CD14-positive monocyte (primary cell): Measurements from ENCODE around the gene LTBP3. TPM values are rescaled to one million over a fixed set of nuclear protein-coding genes. Genes with fewer than 3 reads are reported as not detected.
A peak's percentile ranks its signal among the peaks of the same experiment; 100 is the strongest.
"Not testable (repeated sequence)": the region's sequence is repeated elsewhere in the genome, so short reads cannot be mapped to it uniquely, and the experiment has no call there.

ENCODE experiments used
- DNase-seq, 3 donors: peaks; one replicate each; pipeline ENCODE4 v3.0.0-alpha.2; 2011 to 2022
- H2AFZ ChIP-seq: 2 replicates; pipeline ENCODE4 v1.6.0; 2012; ENCODE audit warnings: mild to moderate bottlenecking, low read depth, low read length, inconsistent platforms; ENCODE audit not compliant: insufficient read depth, poor library complexity, severe bottlenecking
- H3K27ac ChIP-seq, 2 donors: 1 replicate in 1 of 2; 2 replicates in 1 of 2; pipeline ENCODE4 v1.5.1; 2012 to 2013; ENCODE audit warnings: low read length in 2 of 2, control low read depth in 1 of 2, inconsistent platforms in 1 of 2, low read depth in 1 of 2, mild to moderate bottlenecking in 1 of 2
- H3K27me3 ChIP-seq, 2 donors: one replicate each; pipeline versions ENCODE4 v1.6.0 to v1.6.1; 2011 to 2013; ENCODE audit warnings: low read length in 2 of 2; ENCODE audit not compliant: control insufficient read depth in 2 of 2, insufficient read depth in 2 of 2
- H3K36me3 ChIP-seq, 2 donors: replicated peaks in 1 of 2; 1 replicate in 1 of 2; 2 replicates in 1 of 2; pipeline versions ENCODE4 v1.5.1 to v1.6.1; 2012 to 2013; ENCODE audit warnings: low read length in 2 of 2, control low read depth in 1 of 2, inconsistent platforms in 1 of 2, mild to moderate bottlenecking in 1 of 2; ENCODE audit not compliant: insufficient read depth in 2 of 2, control insufficient read depth in 1 of 2
- H3K4me1 ChIP-seq, 2 donors: 1 replicate in 1 of 2; 2 replicates in 1 of 2; pipeline versions ENCODE4 v1.5.1 to v1.6.1; 2012 to 2013; ENCODE audit warnings: low read length in 2 of 2, control low read depth in 1 of 2, inconsistent platforms in 1 of 2, mild to moderate bottlenecking in 1 of 2, moderate library complexity in 1 of 2; ENCODE audit not compliant: insufficient read depth in 2 of 2, control insufficient read depth in 1 of 2
- H3K4me2 ChIP-seq: replicated peaks from 2 replicates; pipeline ENCODE3; 2012; ENCODE audit warnings: low read length, moderate library complexity, mild to moderate bottlenecking; ENCODE audit not compliant: poor library complexity, severe bottlenecking; ENCODE audit errors: extremely low read depth
- H3K4me3 ChIP-seq, 3 experiments: fragments of 200-600 bp in 1 of 3; sonication (generic) in 1 of 3; replicated peaks in 1 of 3; 1 replicate in 2 of 3; 2 replicates in 1 of 3; pipeline ENCODE4 v1.5.1; 2011 to 2013; ENCODE audit warnings: low read length in 3 of 3, mild to moderate bottlenecking in 3 of 3, control low read depth in 2 of 3, low read depth in 2 of 3, inconsistent platforms in 1 of 3, moderate library complexity in 1 of 3
- H3K79me2 ChIP-seq: 2 replicates; pipeline ENCODE4 v1.6.0; 2012; ENCODE audit warnings: mild to moderate bottlenecking, control low read depth, inconsistent platforms, low read length, moderate library complexity; ENCODE audit not compliant: insufficient read depth
- H3K9ac ChIP-seq: 2 replicates; pipeline ENCODE4 v1.6.0; 2017; ENCODE audit warnings: low read length, mild to moderate bottlenecking; ENCODE audit not compliant: insufficient read depth, poor library complexity, severe bottlenecking
- H3K9me3 ChIP-seq, 2 donors: replicated peaks in 1 of 2; 1 replicate in 1 of 2; 2 replicates in 1 of 2; pipeline versions ENCODE4 v1.5.1 to v1.6.1; 2012 to 2013; ENCODE audit warnings: low read length in 2 of 2, control low read depth in 1 of 2; ENCODE audit not compliant: control insufficient read depth in 1 of 2, insufficient read depth in 1 of 2
- H4K20me1 ChIP-seq: 2 replicates; pipeline ENCODE4 v1.6.0; 2012; ENCODE audit warnings: mild to moderate bottlenecking, low read length, control low read depth, moderate library complexity; ENCODE audit not compliant: insufficient read depth
- H3K27ac Mint-ChIP-seq, 7 donors: one replicate each; pipeline ENCODE4 v1.8.0; 2020; ENCODE audit warnings: mild to moderate bottlenecking in 7 of 7, mixed read lengths in 7 of 7, moderate library complexity in 6 of 7, inconsistent platforms in 2 of 7
- H3K27me3 Mint-ChIP-seq, 3 donors: one replicate each; pipeline ENCODE4 v1.8.0; 2021 to 2022; ENCODE audit warnings: low read depth in 3 of 3, mild to moderate bottlenecking in 3 of 3, mixed read lengths in 3 of 3, moderate library complexity in 3 of 3, inconsistent platforms in 1 of 3
- H3K36me3 Mint-ChIP-seq, 2 donors: one replicate each; pipeline ENCODE4 v1.8.0; 2020; ENCODE audit warnings: mixed read lengths in 2 of 2, inconsistent platforms in 1 of 2, mild to moderate bottlenecking in 1 of 2
- H3K4me1 Mint-ChIP-seq: one replicate; pipeline ENCODE4 v1.8.0; 2020; ENCODE audit warnings: mild to moderate bottlenecking, mixed read lengths
- H3K4me3 Mint-ChIP-seq, 2 donors: one replicate each; pipeline ENCODE4 v1.8.0; 2020; ENCODE audit warnings: mild to moderate bottlenecking in 2 of 2, mixed read lengths in 2 of 2, moderate library complexity in 1 of 2
- H3K9me3 Mint-ChIP-seq, 7 donors: one replicate each; pipeline ENCODE4 v1.8.0; 2020 to 2022; ENCODE audit warnings: mixed read lengths in 7 of 7, mild to moderate bottlenecking in 6 of 7, moderate library complexity in 6 of 7, inconsistent platforms in 2 of 7
- WGBS: methylation state at CpG from one replicate; pipeline ENCODE4 v1.1.5; 2013; ENCODE audit warnings: missing lambda C conversion rate; ENCODE audit not compliant: insufficient coverage; 5-methylcytosine and 5-hydroxymethylcytosine counted together
- intact Hi-C, 2 donors: fragments of 100-400 bp; cut with micrococcal nuclease; formaldehyde crosslinking; loops; one replicate each; pipeline versions ENCODE4 v1.15.0 to v1.15.1; 2023
- polyA plus RNA-seq, 3 donors: library from polyadenylated mRNA; depleted of rRNA in 1 of 3; unstranded in 2 of 3; stranded (reverse) in 1 of 3; fragments of 300-500 nt in 2 of 3; fragments of >200 nt in 1 of 3; fragmentation: Illumina TruSeq in 2 of 3; gene quantifications; 1 replicate in 2 of 3; 2 replicates in 1 of 3; pipeline ENCODE4 v1.2.3, GENCODE V29; 2012 to 2021
- TF ChIP-seq, protein P1 (sequence below): fragments of 200-600 bp; IDR thresholded peaks from one replicate; pipeline ENCODE4 v1.8.0; 2022; ENCODE audit warnings: antibody characterized with exemption, mild to moderate bottlenecking

LTBP3 gene
- polyA plus RNA-seq, 3 donors = 3.4 to 19.4 (median 4.6) TPM

DNA sequence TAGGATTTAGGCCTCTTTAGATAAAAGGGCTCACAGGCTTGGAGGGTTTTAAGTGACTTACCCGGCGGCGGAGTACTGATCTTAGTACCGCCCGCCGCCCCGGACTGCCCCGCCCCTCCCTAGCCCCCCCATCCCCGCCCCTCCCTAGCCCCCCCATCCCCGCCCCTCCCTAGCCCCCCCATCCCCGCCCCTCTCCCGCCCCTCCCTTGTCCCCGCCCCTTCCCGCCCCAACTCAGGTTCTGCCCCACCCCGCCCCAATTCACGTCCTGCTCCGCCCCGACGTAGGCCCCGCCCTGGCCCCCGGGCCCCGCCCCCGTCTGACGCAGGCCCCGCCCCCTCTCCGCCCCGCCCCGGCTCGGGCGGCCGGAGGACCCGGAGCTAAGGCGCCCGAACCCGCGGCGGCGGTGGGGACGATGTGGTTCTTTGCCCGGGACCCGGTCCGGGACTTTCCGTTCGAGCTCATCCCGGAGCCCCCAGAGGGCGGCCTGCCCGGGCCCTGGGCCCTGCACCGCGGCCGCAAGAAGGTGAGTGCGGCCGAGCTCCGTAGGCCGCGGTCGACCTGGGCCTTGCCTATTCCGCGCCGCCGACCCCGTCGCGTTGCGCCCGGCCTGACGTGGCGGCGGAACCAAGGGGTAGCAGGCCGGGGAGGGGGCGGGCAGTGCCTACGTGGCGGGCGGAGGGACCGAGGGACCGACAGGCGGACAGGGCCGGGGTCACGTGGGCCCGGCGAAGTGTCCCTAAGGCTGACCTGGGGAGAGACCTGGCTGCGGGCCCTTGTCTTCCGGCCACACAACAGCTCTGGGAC lies 33.2 kb downstream of the LTBP3 start, which contains the start of gene SCYL1:
Gene SCYL1, plus strand, starts transcription at position 343 of the 805 bp plus-strand sequence. Its CDS starts 71 bp downstream, at position 414.
- TF ChIP-seq, protein P1, sequence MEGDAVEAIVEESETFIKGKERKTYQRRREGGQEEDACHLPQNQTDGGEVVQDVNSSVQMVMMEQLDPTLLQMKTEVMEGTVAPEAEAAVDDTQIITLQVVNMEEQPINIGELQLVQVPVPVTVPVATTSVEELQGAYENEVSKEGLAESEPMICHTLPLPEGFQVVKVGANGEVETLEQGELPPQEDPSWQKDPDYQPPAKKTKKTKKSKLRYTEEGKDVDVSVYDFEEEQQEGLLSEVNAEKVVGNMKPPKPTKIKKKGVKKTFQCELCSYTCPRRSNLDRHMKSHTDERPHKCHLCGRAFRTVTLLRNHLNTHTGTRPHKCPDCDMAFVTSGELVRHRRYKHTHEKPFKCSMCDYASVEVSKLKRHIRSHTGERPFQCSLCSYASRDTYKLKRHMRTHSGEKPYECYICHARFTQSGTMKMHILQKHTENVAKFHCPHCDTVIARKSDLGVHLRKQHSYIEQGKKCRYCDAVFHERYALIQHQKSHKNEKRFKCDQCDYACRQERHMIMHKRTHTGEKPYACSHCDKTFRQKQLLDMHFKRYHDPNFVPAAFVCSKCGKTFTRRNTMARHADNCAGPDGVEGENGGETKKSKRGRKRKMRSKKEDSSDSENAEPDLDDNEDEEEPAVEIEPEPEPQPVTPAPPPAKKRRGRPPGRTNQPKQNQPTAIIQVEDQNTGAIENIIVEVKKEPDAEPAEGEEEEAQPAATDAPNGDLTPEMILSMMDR = no peak
- H3K36me3 ChIP-seq = peaks cover 18 to 37% of the 10 kb centered on the region in 2 donors
- peak; percentile 49 to 72 (median 55) for DNase-seq
- Mint-ChIP-seq H3K27me3 (no peaks in the 10 kb centered on the region), H3K4me1 (peaks cover 44% of the 10 kb centered on the region), H3K36me3 (peaks cover 21 to 29% of the 10 kb centered on the region in 2 donors), H3K9me3 (no peaks in the 10 kb centered on the region), H3K27ac (peak within 1 kb of the TSS; percentile 81 to 90 (median 84)), H3K4me3 (peak within 1 kb of the TSS; percentile 82 to 89)
- H3K27ac ChIP-seq = peak within 1 kb of the TSS; percentile 3 to 86
- peak within 1 kb of the TSS; percentile 96 for H3K9ac ChIP-seq
- H3K4me1 ChIP-seq = peaks cover 38 to 44% of the 10 kb centered on the region in 2 donors
- H3K79me2 ChIP-seq = peaks cover 20% of the 10 kb centered on the region
- peaks cover 34% of the 10 kb centered on the region for H4K20me1 ChIP-seq
- H3K27me3 ChIP-seq = no peaks in the 10 kb centered on the region
- H2AFZ ChIP-seq = peak within 1 kb of the TSS; percentile 86
- no peaks in the 10 kb centered on the region for H3K9me3 ChIP-seq
- under 1% methylated on average over 59 of the region's 82 CpGs for WGBS
- peak within 1 kb of the TSS; percentile 91 for H3K4me2 ChIP-seq
- H3K4me3 ChIP-seq = peak within 1 kb of the TSS; percentile 67 to 90 (median 75)
- intact Hi-C loops = no loop called here

DNA sequence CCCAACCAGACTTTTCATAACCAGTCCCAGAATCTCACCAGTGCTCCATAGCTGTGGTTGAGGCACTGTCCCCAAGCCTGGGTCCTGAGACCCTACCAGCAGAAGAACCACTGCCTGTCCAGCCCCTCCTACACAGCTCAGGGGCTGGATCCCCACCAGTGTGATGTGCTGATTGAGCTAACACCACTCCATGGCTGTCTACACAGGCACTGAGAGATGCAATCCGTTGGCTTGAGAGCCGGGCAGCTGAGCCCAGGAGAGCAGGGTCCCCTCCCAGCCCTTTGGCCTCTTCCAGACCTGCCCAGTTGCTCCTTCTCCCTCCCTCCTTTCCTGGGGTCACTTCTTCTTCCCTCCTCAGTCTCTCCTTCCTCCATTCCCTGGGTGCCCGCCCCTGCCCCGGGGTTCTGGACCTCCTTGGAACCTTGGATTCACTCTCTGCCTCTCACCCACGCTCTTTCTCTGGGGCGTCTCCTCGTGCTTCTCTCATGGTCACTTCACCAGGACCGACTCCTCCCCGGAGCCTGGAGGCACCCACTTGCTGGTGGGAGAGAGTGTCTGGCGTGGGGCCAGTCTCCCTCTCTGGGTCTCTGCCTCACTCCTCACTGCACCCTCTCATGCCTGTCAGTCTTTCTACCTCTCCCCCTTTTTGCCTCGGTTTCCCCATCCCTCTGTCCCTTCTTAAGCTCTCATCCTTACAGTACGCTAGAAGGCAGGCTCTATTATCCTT lies 34.0 kb downstream of the LTBP3 start:
- peaks cover 27% of the 10 kb centered on the region for H4K20me1 ChIP-seq
- Mint-ChIP-seq H3K4me3 (peak overlapping the region; percentile 59 to 89), H3K4me1 (peaks cover 44% of the 10 kb centered on the region), H3K27me3 (no peaks in the 10 kb centered on the region), H3K9me3 (no peaks in the 10 kb centered on the region), H3K36me3 (peaks cover 18 to 22% of the 10 kb centered on the region in 2 donors), H3K27ac (peak overlapping the region; percentile 17 to 84 (median 75))
- H3K36me3 ChIP-seq = peaks cover 12 to 29% of the 10 kb centered on the region in 2 donors
- TF ChIP-seq, protein P1 = no peak
- no peaks in the 10 kb centered on the region for H3K9me3 ChIP-seq
- H3K9ac ChIP-seq = no peak overlapping the region
- H2AFZ ChIP-seq = no peak overlapping the region
- WGBS = 81% methylated on average over 3 of the region's 12 CpGs
- no peak overlapping the region for H3K27ac ChIP-seq
- DNase-seq = no peak
- peak overlapping the region in 1 of 3 experiments; percentile 65 for H3K4me3 ChIP-seq
- intact Hi-C loops = no loop called here
- peaks cover 20% of the 10 kb centered on the region for H3K79me2 ChIP-seq
- peaks cover 38 to 44% of the 10 kb centered on the region in 2 donors for H3K4me1 ChIP-seq
- H3K27me3 ChIP-seq = no peaks in the 10 kb centered on the region
- H3K4me2 ChIP-seq = peak overlapping the region; percentile 65

DNA sequence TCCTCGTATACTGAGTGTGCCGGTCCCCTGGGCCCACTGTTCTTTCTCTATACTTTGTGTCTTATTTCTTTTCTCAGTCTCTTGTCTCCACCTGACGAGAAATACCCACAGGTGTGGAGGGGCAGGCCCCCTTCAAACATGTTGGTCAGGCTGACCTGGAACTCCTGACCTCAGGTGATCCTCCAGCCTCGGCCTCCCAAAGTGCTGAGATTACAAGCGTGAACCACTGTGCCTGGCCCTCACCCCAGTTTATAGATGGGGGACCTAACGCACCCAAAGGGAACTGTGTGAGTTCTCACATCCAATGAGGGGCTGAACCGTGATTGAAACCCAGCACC lies 34.6 kb downstream of the LTBP3 start:
- H3K27me3 Mint-ChIP-seq, H3K9me3 ChIP-seq, intact Hi-C loops, H3K27ac ChIP-seq, H3K9me3 Mint-ChIP-seq, DNase-seq, H3K9ac ChIP-seq, H3K27me3 ChIP-seq, H2AFZ ChIP-seq: not testable (repeated sequence)
- peak overlapping the region in 6 of 7 donors; percentile 15 to 83 (median 76) for H3K27ac Mint-ChIP-seq
- H3K4me3 Mint-ChIP-seq = peak overlapping the region; percentile 74 to 89
- peak overlapping the region in 1 of 3 experiments; percentile 65 for H3K4me3 ChIP-seq
- H4K20me1 ChIP-seq = peaks cover 21% of the 10 kb centered on the region
- H3K4me1 Mint-ChIP-seq = peaks cover 41% of the 10 kb centered on the region
- WGBS = 70% methylated on average over 3 of the region's 7 CpGs
- H3K36me3 Mint-ChIP-seq = peaks cover 13 to 22% of the 10 kb centered on the region in 2 donors
- peaks cover 38 to 44% of the 10 kb centered on the region in 2 donors for H3K4me1 ChIP-seq
- peak overlapping the region; percentile 65 for H3K4me2 ChIP-seq
- peaks cover 8 to 23% of the 10 kb centered on the region in 2 donors for H3K36me3 ChIP-seq
- H3K79me2 ChIP-seq = peaks cover 20% of the 10 kb centered on the region
